H1 (cell line): ENCODE results near the gene DNAH1. TPM values are rescaled to one million over a fixed set of nuclear protein-coding genes. Genes with fewer than 3 reads are reported as not detected.

Source experiments
- KDM5A ChIP-seq: fragments of 200-600 bp; IDR thresholded peaks from 2 replicates; pipeline ENCODE4 v1.7.1; 2012; ENCODE audit warnings: mild to moderate bottlenecking, low read length, inconsistent platforms, mixed read lengths
- POLR2AphosphoS5 ChIP-seq: IDR thresholded peaks from 2 replicates; pipeline ENCODE4 v1.6.1; 2011; ENCODE audit warnings: low read depth, low read length
- SIX5 ChIP-seq: IDR thresholded peaks from 2 replicates; pipeline ENCODE4 v1.6.1; 2011; ENCODE audit warnings: mild to moderate bottlenecking, low read depth, low read length
- SUZ12 ChIP-seq: fragments of 200-600 bp; sonication (generic); IDR thresholded peaks from 2 replicates; pipeline ENCODE4 v1.6.1; 2012; ENCODE audit warnings: mild to moderate bottlenecking, inconsistent platforms, low read length, moderate library complexity, mixed read lengths
- polyA plus RNA-seq, 7 experiments: library from polyadenylated mRNA; depleted of rRNA in 3 of 7; stranded (reverse) in 5 of 7; unstranded in 2 of 7; fragments of >200 nt in 5 of 7; fragments of 200-250 nt in 2 of 7; gene quantifications; 1 replicate in 5 of 7; 2 replicates in 1 of 7; 4 replicates in 1 of 7; pipeline versions ENCODE4 v1.2.1 to v1.2.3, GENCODE V29; 2011 to 2013; ENCODE audit warnings: missing spikeins in 2 of 7, mixed read lengths in 2 of 7
- total RNA-seq: library from RNA; stranded (reverse); fragmentation: NEBNext Ultra II Directional; extraction: Animal tissue kit (Norgen Biotek cat#: 25700); gene quantifications from 2 replicates; pipeline ENCODE4 v1.2.1, GENCODE V29; 2021

The DNAH1 gene
- total and polyA plus RNA-seq, 2 of the 8 experiments (the other 6 are each of a cell fraction or from before 2014, with no cell fraction given) = 1.0 to 1.5 TPM

GRCh38 chr3:52429779-52430415 is 113.8 kb downstream of the DNAH1 start (continued):
- TF ChIP-seq SUZ12 = no peak
- TF ChIP-seq POLR2AphosphoS5 = no peak
- TF ChIP-seq KDM5A = no peak
- no peak for TF ChIP-seq SIX5
